ENCODE data around the gene EFNA5. TPM values are rescaled to one million over a fixed set of nuclear protein-coding genes. Genes with fewer than 3 reads are reported as not detected.

The EFNA5 gene
- total RNA-seq, 1 donor from 2014 or later: 27.9 TPM

DNA sequence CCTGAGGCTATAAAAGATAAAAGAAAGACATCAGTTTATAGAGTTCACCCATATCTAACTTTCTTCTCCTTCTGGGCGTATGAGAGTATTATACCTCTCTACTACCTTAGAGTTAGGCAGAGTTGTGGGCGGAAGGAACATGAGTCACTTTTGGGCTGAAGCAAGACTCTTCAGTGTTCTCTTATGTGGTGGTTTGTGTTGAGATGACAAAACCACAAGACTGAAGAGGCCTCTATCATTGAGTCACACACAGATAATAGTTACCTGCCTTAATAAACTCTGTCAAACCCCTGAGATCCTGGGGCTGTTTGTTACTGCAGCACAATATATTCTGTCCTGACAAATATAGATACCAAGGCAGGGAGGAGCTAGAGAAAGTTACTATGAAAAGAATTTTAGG lies 184.2 kb downstream of the EFNA5 start:
- no peak for DNase-seq (ENCODE audit: low spot score)

DNA sequence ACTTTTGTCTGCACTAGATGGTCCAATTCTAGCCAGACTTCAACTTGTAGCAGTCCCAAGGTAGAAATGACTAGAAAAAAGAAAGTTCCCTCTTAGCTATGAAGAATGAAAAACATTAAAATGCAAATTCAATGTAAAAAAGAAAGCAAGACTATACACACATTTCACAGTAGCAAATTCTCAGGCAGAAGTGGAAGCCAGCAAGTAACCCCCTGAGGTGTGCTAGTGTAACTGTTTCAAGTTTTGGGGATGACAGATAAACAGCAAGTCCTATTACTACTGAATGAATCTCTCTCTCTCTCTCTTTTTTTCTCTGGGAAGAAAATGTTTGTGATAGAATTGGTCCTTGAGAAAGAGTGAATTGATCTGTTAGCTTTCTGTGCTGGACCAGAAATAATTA lies 185.6 kb downstream of the EFNA5 start:
- no peak for DNase-seq (ENCODE audit: low spot score)

GRCh38 chr5:107484281-107484680 lies 186.5 kb downstream of the EFNA5 start:
- DNase-seq (ENCODE audit: low spot score): no peak

GRCh38 chr5:107483231-107484024 lies 187.3 kb downstream of the EFNA5 start:
- DNase-seq (ENCODE audit: low spot score): no peak

DNA sequence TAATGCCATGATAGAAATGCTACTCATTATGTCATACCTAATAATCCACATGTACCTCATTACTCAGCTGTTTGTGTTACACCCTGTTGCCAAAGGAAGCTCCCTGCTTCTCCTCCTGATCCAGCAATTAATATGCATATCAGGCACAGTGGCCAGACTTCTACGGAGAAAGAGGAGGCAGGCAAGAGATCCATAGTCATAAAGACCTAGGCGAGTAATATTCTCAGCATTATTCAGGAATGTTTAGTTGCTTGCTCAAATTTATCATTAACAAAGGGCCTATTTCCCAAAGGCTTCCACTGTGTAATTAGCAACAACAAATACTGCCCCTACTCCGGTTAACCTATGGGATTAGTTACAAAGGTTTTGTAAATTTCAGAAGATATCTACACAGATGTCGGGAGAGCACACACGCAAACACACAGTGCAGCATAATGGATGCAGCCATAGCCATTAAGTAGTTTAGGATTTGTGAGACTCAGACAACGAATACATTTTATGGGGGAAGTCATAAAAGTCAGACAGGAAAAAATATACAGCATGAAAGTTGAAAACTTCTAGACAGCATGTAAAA lies 192.6 kb downstream of the EFNA5 start:
- DNase-seq (ENCODE audit: low spot score): no peak

DNA sequence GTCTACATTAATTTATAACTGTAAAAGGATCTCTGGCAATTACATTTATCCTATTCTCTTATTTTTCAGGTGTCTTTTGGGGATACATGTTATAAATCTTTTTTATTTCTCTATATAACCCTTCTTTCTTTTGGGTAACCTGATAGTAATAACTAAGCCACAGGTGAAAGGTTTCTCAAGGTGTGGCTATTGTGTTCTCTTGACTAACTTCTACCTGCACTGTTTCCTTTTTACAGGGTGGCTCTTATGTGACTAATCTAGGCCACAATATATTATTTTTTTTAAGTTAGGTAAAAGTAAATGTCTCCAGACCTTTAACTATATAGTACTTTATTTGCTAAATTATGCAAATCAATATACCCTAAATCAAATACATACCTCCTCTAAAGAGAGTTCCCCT lies 193.2 kb downstream of the EFNA5 start:
- DNase-seq (ENCODE audit: low spot score): no peak

DNA sequence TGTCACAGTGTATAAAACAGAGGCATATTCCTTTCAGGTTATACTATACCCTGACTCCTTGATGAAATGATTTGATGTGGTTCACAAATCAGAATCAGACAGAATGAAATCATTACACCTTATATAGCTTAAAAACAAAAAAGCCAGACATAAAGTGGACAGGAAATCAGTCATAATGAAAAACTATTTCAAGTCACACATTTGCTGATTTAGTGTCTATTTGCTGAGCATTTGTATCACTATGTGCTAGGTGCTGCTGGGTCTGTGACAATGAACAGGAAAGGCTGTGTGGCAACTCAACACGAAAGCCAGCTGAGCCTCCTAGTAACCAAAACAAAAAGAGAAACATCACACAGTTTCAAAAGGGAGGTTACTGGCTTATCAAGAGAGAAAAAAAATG lies 194.0 kb downstream of the EFNA5 start:
- DNase-seq (ENCODE audit: low spot score): no peak

GRCh38 chr5:107474716-107475489 lies 195.8 kb downstream of the EFNA5 start:
- peak; percentile 45 for DNase-seq (ENCODE audit: low spot score)

DNA sequence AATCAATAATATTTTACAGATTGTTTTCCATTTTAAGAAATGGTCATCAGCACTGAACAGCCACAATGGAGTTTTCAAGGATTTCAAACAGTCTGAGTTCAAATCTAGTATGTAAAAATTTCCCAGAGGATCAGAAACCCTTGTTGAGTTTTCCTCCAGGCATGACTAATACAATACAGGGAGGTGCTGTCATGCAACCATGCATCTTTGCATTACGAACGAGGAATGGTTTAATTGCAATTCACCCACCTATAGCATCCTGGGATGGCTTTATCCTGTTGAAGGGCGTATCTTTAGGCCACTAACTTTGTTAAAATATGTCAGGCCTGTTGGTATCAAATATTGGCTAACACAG lies 196.4 kb downstream of the EFNA5 start:
- DNase-seq (ENCODE audit: low spot score): no peak

GRCh38 chr5:107472620-107473064 lies 198.1 kb downstream of the EFNA5 start:
- no peak for DNase-seq (ENCODE audit: low spot score)

DNA sequence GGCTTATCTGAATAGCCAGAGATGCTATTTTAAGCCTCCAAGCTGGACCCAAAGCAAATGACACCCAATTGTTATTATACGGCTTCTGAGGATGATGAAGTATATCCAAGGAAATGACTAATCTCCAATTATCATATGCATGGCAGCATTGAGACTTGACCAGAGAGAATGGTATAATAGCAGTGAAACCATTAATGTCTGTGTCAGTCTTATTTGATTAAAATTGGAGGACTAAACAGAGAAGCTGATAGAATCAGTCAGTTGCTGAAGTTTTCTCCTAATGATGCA lies 200.5 kb downstream of the EFNA5 start:
- DNase-seq (ENCODE audit: low spot score): no peak

GRCh38 chr5:107469485-107470294 lies 201.0 kb downstream of the EFNA5 start:
- no peak for DNase-seq (ENCODE audit: low spot score)

GRCh38 chr5:107469064-107469463 lies 201.7 kb downstream of the EFNA5 start:
- DNase-seq (ENCODE audit: low spot score): no peak

DNA sequence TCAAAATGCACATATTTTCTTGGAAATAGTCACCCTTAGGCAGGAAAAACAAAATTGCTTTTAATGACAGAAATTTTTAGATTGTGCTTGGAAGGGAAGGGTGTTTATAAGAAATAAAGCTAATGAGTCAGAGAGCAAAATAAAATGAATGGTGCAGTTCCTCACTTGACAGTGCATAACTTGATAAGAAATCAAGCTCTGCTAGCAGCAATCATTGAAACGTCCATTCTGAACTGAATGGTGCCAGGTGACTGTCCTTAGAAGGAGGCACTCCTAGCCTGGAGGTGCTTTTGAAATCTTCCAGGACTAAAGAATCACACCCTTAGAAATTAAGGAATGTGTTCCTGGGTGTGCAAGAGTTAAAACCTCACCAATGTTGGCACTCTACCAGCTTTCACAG lies 202.5 kb downstream of the EFNA5 start:
- no peak for DNase-seq (ENCODE audit: low spot score)

DNA sequence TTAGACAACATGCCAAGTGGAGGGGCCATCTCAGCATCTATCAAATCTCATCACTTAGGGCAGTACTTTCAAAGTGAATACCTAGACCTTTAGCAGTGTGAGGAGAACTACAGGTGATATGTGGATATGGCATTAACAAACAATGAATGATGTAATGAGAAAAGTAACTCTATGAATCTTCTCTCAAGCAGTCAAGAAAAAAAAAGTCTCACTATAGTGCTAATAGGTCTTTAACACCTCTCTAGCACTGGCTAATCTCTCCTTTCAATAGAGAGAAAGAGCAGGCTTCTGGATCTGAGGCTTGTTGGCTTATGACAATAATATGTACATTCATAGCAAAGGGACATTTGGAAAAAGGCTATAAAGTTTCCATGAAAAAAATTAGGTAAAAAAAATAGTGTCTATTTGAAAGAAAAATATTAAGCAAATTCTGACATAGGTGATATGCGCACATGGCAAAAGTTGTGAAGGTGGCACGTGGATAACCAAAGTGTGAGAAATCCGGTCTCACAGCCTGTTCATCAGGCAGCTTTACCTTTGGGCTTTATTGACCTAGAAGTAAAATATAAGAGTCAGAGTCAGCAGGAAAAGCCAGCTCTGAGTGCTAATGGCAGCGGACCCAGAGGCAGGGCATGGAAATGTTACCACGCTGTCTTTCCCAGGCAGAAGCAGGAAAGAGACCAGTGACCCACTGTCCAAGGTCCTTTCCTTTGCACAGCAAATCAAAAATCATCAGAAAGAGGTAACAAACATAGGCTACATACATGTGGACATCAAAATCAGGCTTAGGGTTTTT lies 203.4 kb downstream of the EFNA5 start:
- peak; percentile 52 for DNase-seq (ENCODE audit: low spot score)

DNA sequence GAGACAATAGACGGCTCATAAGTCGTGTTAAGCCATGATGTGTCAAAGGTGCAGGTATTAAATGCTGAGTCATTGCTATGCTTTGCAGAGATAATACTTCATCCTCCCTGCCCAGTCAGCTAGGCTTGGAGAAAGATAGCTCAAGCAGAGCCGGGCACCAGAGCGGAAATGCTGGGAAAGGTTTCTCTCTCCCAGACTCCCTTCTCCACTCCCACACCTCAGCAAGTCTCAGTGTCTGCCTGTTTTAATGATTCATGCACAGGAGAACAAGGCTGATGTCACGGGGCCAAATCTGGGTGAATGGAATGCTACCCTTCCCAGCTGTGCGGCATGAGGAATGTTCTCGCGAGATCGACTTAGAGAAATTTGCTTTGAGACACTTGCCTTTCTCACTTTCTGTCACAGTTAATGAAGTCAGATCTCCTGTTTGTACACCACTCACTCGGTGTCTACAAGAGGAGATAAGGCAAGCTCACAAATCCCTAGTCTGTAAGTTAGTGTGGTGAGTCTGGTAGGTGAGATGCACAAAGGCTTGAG lies 204.4 kb downstream of the EFNA5 start:
- peak; percentile 28 for DNase-seq (ENCODE audit: low spot score)

- no peak for DNase-seq (ENCODE audit: low spot score)
Observed at GRCh38 chr5:107464876-107465275, 205.9 kb downstream of the EFNA5 start.

DNA sequence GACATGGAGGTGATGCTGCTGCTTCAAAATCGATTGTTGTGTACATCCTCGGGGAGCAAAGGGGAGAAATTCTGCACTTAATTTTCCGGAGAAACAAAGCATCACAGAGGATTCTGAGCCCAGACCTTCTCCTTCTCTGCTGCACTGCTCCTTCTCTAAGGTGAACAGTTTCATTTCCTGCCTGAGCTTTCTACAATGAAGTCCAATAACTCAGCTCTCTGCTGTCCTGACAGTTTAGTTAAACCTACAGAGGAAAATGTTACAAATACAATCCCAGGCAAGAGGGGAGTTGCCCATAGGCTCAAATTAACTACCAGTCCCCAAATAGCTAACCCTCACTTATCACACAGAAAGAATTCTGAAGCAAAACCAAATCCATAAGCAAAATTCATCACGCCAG lies 206.3 kb downstream of the EFNA5 start:
- DNase-seq (ENCODE audit: low spot score): no peak

DNA sequence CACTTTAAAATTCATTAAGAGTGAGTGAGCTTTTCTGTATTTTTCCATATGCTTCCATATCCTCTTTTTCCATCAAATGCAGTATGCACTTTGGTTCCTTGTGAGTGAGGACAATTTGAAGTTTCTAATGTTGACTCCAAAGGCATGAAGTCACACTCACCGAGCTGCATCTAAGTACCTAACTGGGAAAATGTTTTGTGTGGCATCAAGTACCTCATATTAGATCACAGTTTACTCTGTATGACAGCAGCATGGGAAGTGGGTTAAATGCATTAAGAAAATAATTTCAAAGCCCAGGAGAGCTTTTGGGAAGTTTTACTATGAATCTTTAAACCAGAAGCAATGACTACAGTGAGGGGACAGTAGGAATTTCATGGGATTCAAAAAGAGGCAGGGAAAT lies 207.0 kb downstream of the EFNA5 start:
- DNase-seq (ENCODE audit: low spot score): no peak

DNA sequence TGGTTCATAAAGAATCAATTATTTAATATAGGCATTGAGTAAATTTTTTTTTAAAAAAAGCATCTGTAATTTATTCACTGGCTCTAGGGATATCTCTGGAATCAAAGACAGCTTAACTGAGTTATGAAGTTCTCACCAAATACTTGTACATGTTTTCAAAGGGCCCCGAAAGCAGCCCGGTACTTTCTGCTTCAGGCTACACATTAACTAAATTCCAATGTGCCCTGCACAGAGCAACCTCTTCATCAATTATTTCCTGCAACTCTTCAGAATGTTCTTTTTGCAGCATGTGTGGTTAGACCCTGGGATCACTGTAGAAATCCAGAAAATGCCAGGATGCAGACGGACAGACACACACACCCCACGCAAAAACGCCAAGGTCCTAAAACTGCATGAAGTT lies 209.0 kb downstream of the EFNA5 start:
- no peak for DNase-seq (ENCODE audit: low spot score)

DNA sequence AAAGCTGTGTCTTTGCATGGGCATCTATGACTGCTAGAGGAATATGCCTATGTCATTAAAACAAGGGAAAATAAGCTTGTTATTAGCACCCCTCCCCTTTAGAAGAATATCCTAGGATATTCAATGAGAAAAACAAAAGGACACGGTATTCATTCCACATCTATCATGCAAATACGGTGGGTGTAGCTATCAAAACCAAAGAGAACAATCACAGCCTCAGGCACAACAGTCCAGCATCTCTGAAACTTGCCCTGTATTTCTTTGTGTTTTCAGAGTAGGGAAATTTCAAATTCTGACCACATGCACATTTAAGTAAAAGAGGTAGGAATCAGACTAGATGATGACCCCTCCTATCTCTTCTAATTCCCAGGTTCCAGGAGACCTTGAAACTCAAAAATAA lies 209.9 kb downstream of the EFNA5 start:
- DNase-seq (ENCODE audit: low spot score): no peak

All from mucosa of gallbladder (tissue), 1 donor.